Mesenchymal stem cell (in vitro differentiated cells and primary cell): ENCODE results near the gene RABGEF1.

Experiments used
- DNase-seq: peaks from one replicate; pipeline ENCODE4 v3.0.0-alpha.2; 2013
- H2AFZ ChIP-seq: one replicate; pipeline ENCODE4 v1.6.1; 2013; ENCODE audit warnings: low read depth, mild to moderate bottlenecking, control low read depth, inconsistent platforms, low read length, moderate library complexity
- H2AK5ac ChIP-seq: 2 replicates; pipeline ENCODE4 v1.6.1; 2013; ENCODE audit warnings: low read length, moderate library complexity, mild to moderate bottlenecking, inconsistent platforms; ENCODE audit not compliant: severe bottlenecking
- H2BK120ac ChIP-seq: one replicate; pipeline ENCODE4 v1.6.1; 2013; ENCODE audit warnings: low read depth, mild to moderate bottlenecking, inconsistent platforms, low read length, moderate library complexity
- H2BK12ac ChIP-seq, 2 experiments: one replicate each; pipeline ENCODE4 v1.6.1; 2013; ENCODE audit warnings: inconsistent platforms in 2 of 2, low read length in 2 of 2, mild to moderate bottlenecking in 2 of 2, moderate library complexity in 2 of 2, control low read depth in 1 of 2
- H2BK15ac ChIP-seq: one replicate; pipeline ENCODE4 v1.6.1; 2013; ENCODE audit warnings: mild to moderate bottlenecking, low read depth, inconsistent platforms; ENCODE audit not compliant: poor library complexity, severe bottlenecking
- H2BK5ac ChIP-seq: 2 replicates; pipeline ENCODE4 v1.6.1; 2013; ENCODE audit warnings: low read depth, mild to moderate bottlenecking, low read length, control low read depth, inconsistent platforms; ENCODE audit not compliant: poor library complexity, severe bottlenecking
- H3K14ac ChIP-seq, 2 experiments: one replicate each; pipeline ENCODE4 v1.6.1; 2013; ENCODE audit warnings: inconsistent platforms in 2 of 2, low read length in 2 of 2, control low read depth in 1 of 2, mild to moderate bottlenecking in 1 of 2, moderate library complexity in 1 of 2
- H3K18ac ChIP-seq, 2 experiments: one replicate each; pipeline ENCODE4 v1.6.1; 2013; ENCODE audit warnings: inconsistent platforms in 2 of 2, low read length in 2 of 2, control low read depth in 1 of 2, low read depth in 1 of 2, mild to moderate bottlenecking in 1 of 2
- H3K23ac ChIP-seq, 2 experiments: one replicate each; pipeline ENCODE4 v1.6.1; 2013; ENCODE audit warnings: inconsistent platforms in 2 of 2, low read length in 2 of 2, mild to moderate bottlenecking in 2 of 2, moderate library complexity in 2 of 2, control low read depth in 1 of 2
- H3K27ac ChIP-seq: 2 replicates; pipeline ENCODE4 v1.5.1; 2013; ENCODE audit warnings: mild to moderate bottlenecking, moderate library complexity, low read length, control low read depth, inconsistent platforms; ENCODE audit not compliant: poor library complexity, severe bottlenecking
- H3K27me3 ChIP-seq, 2 experiments: 2 replicates each; pipeline versions ENCODE4 v1.6.1 to v1.7.0; 2013; ENCODE audit warnings: low read length in 2 of 2, mild to moderate bottlenecking in 2 of 2, moderate library complexity in 2 of 2, control low read depth in 1 of 2, inconsistent platforms in 1 of 2; ENCODE audit not compliant: control insufficient read depth in 1 of 2, insufficient read depth in 1 of 2
- H3K36me3 ChIP-seq, 2 experiments: 2 replicates each; pipeline versions ENCODE4 v1.6.1 to v1.7.0; 2013; ENCODE audit warnings: low read length in 2 of 2, control low read depth in 1 of 2, inconsistent platforms in 1 of 2, low read depth in 1 of 2, mild to moderate bottlenecking in 1 of 2; ENCODE audit not compliant: insufficient read depth in 2 of 2, control insufficient read depth in 1 of 2
- H3K4ac ChIP-seq, 2 experiments: one replicate each; pipeline ENCODE4 v1.6.1; 2013; ENCODE audit warnings: inconsistent platforms in 2 of 2, low read length in 2 of 2, mild to moderate bottlenecking in 2 of 2, moderate library complexity in 2 of 2, control low read depth in 1 of 2, low read depth in 1 of 2
- H3K4me1 ChIP-seq: 2 replicates; pipeline ENCODE4 v1.6.1; 2013; ENCODE audit warnings: low read depth, low read length, control low read depth; ENCODE audit not compliant: control insufficient read depth, insufficient read depth
- H3K4me2 ChIP-seq: 2 replicates; pipeline ENCODE4 v1.6.1; 2013; ENCODE audit warnings: low read length, mild to moderate bottlenecking, inconsistent platforms; ENCODE audit not compliant: poor library complexity, severe bottlenecking
- H3K4me3 ChIP-seq, 2 experiments: 2 replicates each; pipeline versions ENCODE4 v1.5.1 to v1.7.0; 2013; ENCODE audit warnings: low read length in 2 of 2, mild to moderate bottlenecking in 2 of 2, control low read depth in 1 of 2, low read depth in 1 of 2; ENCODE audit not compliant: insufficient read depth in 1 of 2
- H3K79me1 ChIP-seq: replicated peaks from 2 replicates; pipeline ENCODE4 v1.6.1; 2013; ENCODE audit warnings: mild to moderate bottlenecking, control low read depth, low read length, inconsistent platforms; ENCODE audit not compliant: poor library complexity, severe bottlenecking
- H3K9ac ChIP-seq: 2 replicates; pipeline ENCODE4 v1.7.0; 2013; ENCODE audit warnings: mild to moderate bottlenecking, low read length, moderate library complexity
- H3K9me3 ChIP-seq: 2 replicates; pipeline ENCODE4 v1.7.0; 2013; ENCODE audit warnings: mild to moderate bottlenecking, low read length; ENCODE audit not compliant: control insufficient read depth
- H4K8ac ChIP-seq: one replicate; pipeline ENCODE4 v1.6.1; 2013; ENCODE audit warnings: inconsistent platforms, mild to moderate bottlenecking, low read length, moderate library complexity
- H4K91ac ChIP-seq: one replicate; pipeline ENCODE4 v1.6.1; 2013; ENCODE audit warnings: mild to moderate bottlenecking, low read length, inconsistent platforms
- WGBS: methylation state at CpG from one replicate; pipeline ENCODE4 v1.1.7; 2013; ENCODE audit warnings: mixed read lengths; 5-methylcytosine and 5-hydroxymethylcytosine counted together

RABGEF1 gene

GRCh38 chr7:66747385-66747784 lies 6.9 kb downstream of the RABGEF1 start:
- Histone ChIP-seq H3K4me2 (no peak overlapping the region), H2BK15ac (no peak overlapping the region), H3K36me3 (peaks cover 0 to 49% of the 10 kb centered on the region in 2 experiments), H3K27me3 (no peaks in the 10 kb centered on the region), H4K91ac (no peak overlapping the region), H3K27ac (no peak overlapping the region), H3K4ac (no peak overlapping the region), H2BK120ac (no peak overlapping the region), H2AK5ac (no peak overlapping the region), H3K79me1 (peaks cover 2% of the 10 kb centered on the region), H3K23ac (no peak overlapping the region), H2BK12ac (no peak overlapping the region), H4K8ac (no peak overlapping the region), H3K9ac (peak overlapping the region; percentile 43), H3K14ac (no peak overlapping the region), H3K18ac (no peak overlapping the region), H3K4me1 (peaks cover 1% of the 10 kb centered on the region), H3K4me3 (no peak overlapping the region), H2AFZ (no peak overlapping the region), H2BK5ac (no peak overlapping the region), H3K9me3 (no peaks in the 10 kb centered on the region)
- DNase-seq, result no peak
- no CpG with 5 or more reads among the region's 2 CpGs for WGBS

GRCh38 chr7:66747881-66748511 lies 7.5 kb downstream of the RABGEF1 start:
- H2BK15ac ChIP-seq, result no peak overlapping the region

GRCh38 chr7:66748791-66749190 lies 8.3 kb downstream of the RABGEF1 start:
- H3K4ac ChIP-seq, result no peak overlapping the region
- 64% methylated on average over 4 of the region's 4 CpGs for WGBS

More at GRCh38 chr7:66747881-66748511, 7.5 kb downstream of the RABGEF1 start:
- Histone ChIP-seq H3K9ac (peak overlapping the region; percentile 43), H3K4ac (no peak overlapping the region), H3K4me1 (peaks cover 1% of the 10 kb centered on the region), H3K27ac (no peak overlapping the region), H3K27me3 (no peaks in the 10 kb centered on the region), H2BK120ac (no peak overlapping the region), H3K4me2 (no peak overlapping the region), H2AFZ (no peak overlapping the region), H3K9me3 (no peaks in the 10 kb centered on the region), H4K8ac (no peak overlapping the region), H4K91ac (no peak overlapping the region), H2BK5ac (no peak overlapping the region), H2AK5ac (no peak overlapping the region), H3K23ac (no peak overlapping the region), H3K18ac (no peak overlapping the region), H3K4me3 (peak overlapping the region in 1 of 2 experiments; percentile 30), H3K79me1 (peaks cover 2% of the 10 kb centered on the region), H3K36me3 (peaks cover 0 to 49% of the 10 kb centered on the region in 2 experiments), H2BK12ac (no peak overlapping the region), H3K14ac (no peak overlapping the region)
- 96% methylated on average over 8 of the region's 10 CpGs for WGBS
- DNase-seq, result no peak

GRCh38 chr7:66751945-66752344 lies 11.4 kb downstream of the RABGEF1 start:
- Histone ChIP-seq H3K4ac (no peak overlapping the region), H3K9me3 (no peaks in the 10 kb centered on the region), H3K14ac (no peak overlapping the region)

More at GRCh38 chr7:66748791-66749190, 8.3 kb downstream of the RABGEF1 start:
- H3K4me2 ChIP-seq, result no peak overlapping the region
- no peak overlapping the region for H4K91ac ChIP-seq
- H3K79me1 ChIP-seq, result peaks cover 2% of the 10 kb centered on the region
- H2AK5ac ChIP-seq, result no peak overlapping the region
- H3K23ac ChIP-seq, result no peak overlapping the region
- no peaks in the 10 kb centered on the region for H3K4me1 ChIP-seq
- no peak overlapping the region for H3K18ac ChIP-seq
- H3K4me3 ChIP-seq, result no peak overlapping the region
- H3K36me3 ChIP-seq, result peaks cover 0 to 49% of the 10 kb centered on the region in 2 experiments
- H3K9me3 ChIP-seq, result no peaks in the 10 kb centered on the region
- H2AFZ ChIP-seq, result no peak overlapping the region
- H3K27me3 ChIP-seq, result no peaks in the 10 kb centered on the region
- no peak overlapping the region for H2BK12ac ChIP-seq
- H3K14ac ChIP-seq, result no peak overlapping the region
- no peak overlapping the region for H2BK15ac ChIP-seq
- peak overlapping the region; percentile 43 for H3K9ac ChIP-seq
- H2BK5ac ChIP-seq, result no peak overlapping the region
- H4K8ac ChIP-seq, result no peak overlapping the region
- no peak for DNase-seq
- no peak overlapping the region for H2BK120ac ChIP-seq
- H3K27ac ChIP-seq, result no peak overlapping the region

More at GRCh38 chr7:66751945-66752344, 11.4 kb downstream of the RABGEF1 start:
- Histone ChIP-seq H2BK5ac (no peak overlapping the region), H2AK5ac (no peak overlapping the region), H4K91ac (no peak overlapping the region), H3K4me2 (no peak overlapping the region), H3K27me3 (no peaks in the 10 kb centered on the region), H2BK120ac (no peak overlapping the region), H4K8ac (peak overlapping the region; percentile 38), H3K4me1 (no peaks in the 10 kb centered on the region), H3K18ac (no peak overlapping the region), H2AFZ (no peak overlapping the region), H3K79me1 (peaks cover 2% of the 10 kb centered on the region), H3K4me3 (no peak overlapping the region), H3K23ac (no peak overlapping the region), H2BK15ac (no peak overlapping the region), H2BK12ac (no peak overlapping the region), H3K36me3 (peaks cover 0 to 45% of the 10 kb centered on the region in 2 experiments), H3K27ac (no peak overlapping the region), H3K9ac (no peak overlapping the region)
- 98% methylated on average over 8 of the region's 8 CpGs for WGBS
- DNase-seq, result no peak
